ENCODE data around the gene PRKCB.
A peak's percentile ranks its signal among the peaks of the same experiment; 100 is the strongest.
"Not testable (repeated sequence)": the region's sequence is repeated elsewhere in the genome, so short reads cannot be mapped to it uniquely, and the experiment has no call there.

PRKCB gene

GRCh38 chr16:24053099-24053946 lies 217.5 kb downstream of the PRKCB start:
- DNase-seq, result no peak

GRCh38 chr16:24054741-24055491 lies 219.1 kb downstream of the PRKCB start:
- DNase-seq, result no peak

- DNase-seq, result no peak
Measured at GRCh38 chr16:24062270-24062817, 226.6 kb downstream of the PRKCB start.

GRCh38 chr16:24069036-24069590 lies 233.3 kb downstream of the PRKCB start:
- no peak for DNase-seq

GRCh38 chr16:24070851-24071250 lies 235.1 kb downstream of the PRKCB start:
- peak; percentile 31 for DNase-seq

- DNase-seq, result no peak
Measured at GRCh38 chr16:24071666-24072360, 236.0 kb downstream of the PRKCB start.

- DNase-seq, result no peak
Measured at GRCh38 chr16:24073321-24073720, 237.5 kb downstream of the PRKCB start.

GRCh38 chr16:24074574-24074973 lies 238.8 kb downstream of the PRKCB start:
- no peak for DNase-seq

GRCh38 chr16:24075302-24075701 lies 239.5 kb downstream of the PRKCB start:
- no peak for DNase-seq

- DNase-seq, result no peak
Measured at GRCh38 chr16:24075931-24076716, 240.3 kb downstream of the PRKCB start.

GRCh38 chr16:24077292-24077691 lies 241.5 kb downstream of the PRKCB start:
- DNase-seq, result no peak

GRCh38 chr16:24077966-24078365 lies 242.2 kb downstream of the PRKCB start:
- no peak for DNase-seq

- DNase-seq, result no peak
Measured at GRCh38 chr16:24085666-24086065, 249.9 kb downstream of the PRKCB start.

GRCh38 chr16:24087891-24088410 lies 252.2 kb downstream of the PRKCB start:
- DNase-seq, result no peak

- DNase-seq, result no peak
Measured at GRCh38 chr16:24088767-24089166, 253.0 kb downstream of the PRKCB start.

GRCh38 chr16:24091125-24091524 lies 255.3 kb downstream of the PRKCB start:
- DNase-seq, result no peak

GRCh38 chr16:24093049-24093448 lies 257.3 kb downstream of the PRKCB start:
- no peak for DNase-seq

GRCh38 chr16:24094660-24095059 lies 258.9 kb downstream of the PRKCB start:
- DNase-seq, result no peak

GRCh38 chr16:24098896-24099295 lies 263.1 kb downstream of the PRKCB start:
- no peak for DNase-seq

GRCh38 chr16:24101431-24101830 lies 265.6 kb downstream of the PRKCB start:
- no peak for DNase-seq

GRCh38 chr16:24102209-24102660 lies 266.5 kb downstream of the PRKCB start:
- DNase-seq, result no peak

GRCh38 chr16:24105471-24105870 lies 269.7 kb downstream of the PRKCB start:
- not testable (repeated sequence) for DNase-seq
